HS-27A (cell line): ENCODE measurements around the gene CASP1.

ENCODE experiments used
- DNase-seq: peaks from one replicate; pipeline ENCODE4 v3.0.0-alpha.2; 2012; ENCODE audit warnings: low read depth, missing footprints

Gene CASP1

DNA sequence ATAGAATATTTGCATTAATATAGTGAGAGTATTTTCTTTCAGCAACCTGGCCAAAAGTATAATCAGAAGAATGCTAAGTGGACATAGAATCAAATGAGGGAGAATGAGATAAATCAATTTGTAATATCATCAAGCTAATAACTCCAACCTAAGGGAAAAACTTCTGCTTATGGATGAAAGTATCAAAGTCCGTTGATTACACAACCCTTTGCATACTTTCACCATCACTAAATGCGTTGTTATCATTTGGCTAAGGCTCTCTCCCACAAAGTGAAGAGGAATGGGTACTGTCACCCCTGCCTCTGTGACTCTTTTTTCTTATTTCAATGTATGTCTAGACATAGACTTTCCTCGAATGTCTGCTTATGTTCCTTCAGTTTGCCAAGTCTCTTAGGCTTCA lies 50.1 kb downstream of the CASP1 start:
- no peak for DNase-seq

DNA sequence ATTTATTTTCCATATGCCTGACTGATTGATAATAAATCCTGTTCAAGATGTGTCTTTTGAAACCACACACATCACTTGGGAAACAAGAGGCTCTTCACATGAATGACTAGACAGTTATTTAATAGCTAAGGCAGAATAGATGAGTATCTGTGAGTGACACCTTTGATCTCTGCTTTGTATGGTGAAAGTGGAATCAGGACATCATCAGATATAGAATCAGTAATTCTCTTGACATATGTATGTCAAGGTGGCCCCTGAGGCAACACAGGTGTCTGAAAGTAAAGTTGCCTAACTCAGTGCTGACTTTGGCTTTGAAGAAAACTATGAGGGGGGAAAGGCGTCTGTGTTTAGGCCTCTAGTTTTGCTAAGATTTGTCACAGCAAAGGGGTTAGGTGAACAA lies 55.1 kb downstream of the CASP1 start:
- DNase-seq = no peak
